OCI-LY1 (cell line): ENCODE results near the gene DNMT3A.
A peak's percentile ranks its signal among the peaks of the same experiment; 100 is the strongest.

Experiments
- H2AFZ ChIP-seq: fragments of 200-600 bp; sonication (generic), shearing (Covaris generic); 2 replicates; pipeline ENCODE4 v1.6.0; 2014; ENCODE audit warnings: antibody characterized with exemption, mild to moderate bottlenecking, low read length
- H3F3A ChIP-seq: fragments of 200-600 bp; sonication (generic), shearing (Covaris generic); 2 replicates; pipeline ENCODE4 v1.6.0; 2014; ENCODE audit warnings: mild to moderate bottlenecking, antibody characterized with exemption, low read length, moderate library complexity; ENCODE audit not compliant: insufficient read depth
- H3K27ac ChIP-seq: fragments of 200-600 bp; sonication (generic); 2 replicates; pipeline ENCODE4 v1.5.1; 2014; ENCODE audit warnings: low read length, mixed run types, mild to moderate bottlenecking, low read depth; ENCODE audit not compliant: poor library complexity, severe bottlenecking
- H3K27me3 ChIP-seq: fragments of 200-600 bp; sonication (generic); 2 replicates; pipeline ENCODE4 v1.6.0; 2014; ENCODE audit warnings: antibody characterized with exemption, mild to moderate bottlenecking, low read length, moderate library complexity; ENCODE audit not compliant: insufficient read depth
- H3K36me3 ChIP-seq: fragments of 200-600 bp; sonication (generic); 2 replicates; pipeline ENCODE4 v1.6.1; 2014; ENCODE audit warnings: mild to moderate bottlenecking, antibody characterized with exemption, low read length, moderate library complexity, mixed read lengths; ENCODE audit not compliant: insufficient read depth
- H3K4me1 ChIP-seq: fragments of 200-600 bp; sonication (generic); 2 replicates; pipeline ENCODE4 v1.5.1; 2014; ENCODE audit warnings: mild to moderate bottlenecking, low read length, moderate library complexity; ENCODE audit not compliant: insufficient read depth, severe bottlenecking
- H3K4me2 ChIP-seq: fragments of 200-600 bp; sonication (generic), shearing (Covaris generic); 2 replicates; pipeline ENCODE4 v1.6.1; 2014; ENCODE audit warnings: low read length
- H3K4me3 ChIP-seq: fragments of 200-600 bp; sonication (generic); 2 replicates; pipeline ENCODE4 v1.5.1; 2014; ENCODE audit warnings: low read length, low read depth, mild to moderate bottlenecking, mixed read lengths; ENCODE audit not compliant: poor library complexity, severe bottlenecking
- H3K79me2 ChIP-seq: fragments of 200-600 bp; shearing (Covaris generic); 2 replicates; pipeline ENCODE4 v1.6.1; 2016; ENCODE audit warnings: mixed run types, low read length, mixed read lengths; ENCODE audit not compliant: insufficient read depth
- H3K9ac ChIP-seq: fragments of 200-600 bp; sonication (generic), shearing (Covaris generic); 2 replicates; pipeline ENCODE4 v1.6.1; 2014; ENCODE audit warnings: mild to moderate bottlenecking, low read length, mixed read lengths
- H3K9me2 ChIP-seq: fragments of 200-600 bp; sonication (generic), shearing (Covaris generic); 2 replicates; pipeline ENCODE4 v1.6.1; 2014; ENCODE audit warnings: low read depth, mild to moderate bottlenecking, low read length, mixed read lengths
- H3K9me3 ChIP-seq: fragments of 200-600 bp; shearing (Covaris generic); 2 replicates; pipeline ENCODE4 v1.6.1; 2014; ENCODE audit warnings: low read length, mixed read lengths
- H4K20me1 ChIP-seq: fragments of 200-600 bp; sonication (generic), shearing (Covaris generic); 2 replicates; pipeline ENCODE4 v1.6.0; 2016; ENCODE audit warnings: mild to moderate bottlenecking, low read length; ENCODE audit not compliant: insufficient read depth
- EZH2 ChIP-seq: fragments of 200-600 bp; sonication (generic), shearing (Covaris generic); IDR thresholded peaks from 2 replicates; pipeline ENCODE4 v1.8.0; 2017; ENCODE audit warnings: borderline replicate concordance, mixed run types, mild to moderate bottlenecking, antibody characterized with exemption, low read length, moderate library complexity, mixed read lengths
- TF ChIP-seq, protein P1 (sequence below): fragments of 200-600 bp; sonication (generic), shearing (Covaris generic); IDR thresholded peaks from 2 replicates; pipeline ENCODE4 v1.5.1; 2017; ENCODE audit warnings: mild to moderate bottlenecking, antibody characterized with exemption, low read length, moderate library complexity, mixed read lengths

The DNMT3A gene

DNA sequence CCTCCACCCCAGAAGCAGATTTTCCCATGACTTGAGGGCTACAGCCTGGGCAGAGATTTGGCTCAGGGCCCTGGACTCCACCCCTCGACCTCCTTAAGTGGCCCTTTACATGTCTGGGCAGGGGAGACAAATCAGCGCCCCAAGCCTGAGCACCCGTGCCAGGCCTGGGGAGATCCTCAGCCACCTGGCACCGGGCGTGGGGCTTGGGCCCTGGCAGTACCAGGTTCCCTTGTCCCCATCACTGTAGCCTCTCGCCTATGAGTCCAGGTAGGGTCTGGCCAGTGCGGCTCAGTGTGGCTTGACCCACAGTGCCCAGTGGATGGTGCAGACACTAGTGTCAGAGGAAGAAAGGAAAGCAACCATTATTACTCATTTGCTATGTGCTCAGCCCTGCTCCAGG, 22.0 kb upstream of the DNMT3A start:
- TF ChIP-seq, protein P1, sequence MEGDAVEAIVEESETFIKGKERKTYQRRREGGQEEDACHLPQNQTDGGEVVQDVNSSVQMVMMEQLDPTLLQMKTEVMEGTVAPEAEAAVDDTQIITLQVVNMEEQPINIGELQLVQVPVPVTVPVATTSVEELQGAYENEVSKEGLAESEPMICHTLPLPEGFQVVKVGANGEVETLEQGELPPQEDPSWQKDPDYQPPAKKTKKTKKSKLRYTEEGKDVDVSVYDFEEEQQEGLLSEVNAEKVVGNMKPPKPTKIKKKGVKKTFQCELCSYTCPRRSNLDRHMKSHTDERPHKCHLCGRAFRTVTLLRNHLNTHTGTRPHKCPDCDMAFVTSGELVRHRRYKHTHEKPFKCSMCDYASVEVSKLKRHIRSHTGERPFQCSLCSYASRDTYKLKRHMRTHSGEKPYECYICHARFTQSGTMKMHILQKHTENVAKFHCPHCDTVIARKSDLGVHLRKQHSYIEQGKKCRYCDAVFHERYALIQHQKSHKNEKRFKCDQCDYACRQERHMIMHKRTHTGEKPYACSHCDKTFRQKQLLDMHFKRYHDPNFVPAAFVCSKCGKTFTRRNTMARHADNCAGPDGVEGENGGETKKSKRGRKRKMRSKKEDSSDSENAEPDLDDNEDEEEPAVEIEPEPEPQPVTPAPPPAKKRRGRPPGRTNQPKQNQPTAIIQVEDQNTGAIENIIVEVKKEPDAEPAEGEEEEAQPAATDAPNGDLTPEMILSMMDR, result no peak
- TF ChIP-seq EZH2, result no peak
- H3K4me1 ChIP-seq, result peaks cover 14% of the 10 kb centered on the region

DNA sequence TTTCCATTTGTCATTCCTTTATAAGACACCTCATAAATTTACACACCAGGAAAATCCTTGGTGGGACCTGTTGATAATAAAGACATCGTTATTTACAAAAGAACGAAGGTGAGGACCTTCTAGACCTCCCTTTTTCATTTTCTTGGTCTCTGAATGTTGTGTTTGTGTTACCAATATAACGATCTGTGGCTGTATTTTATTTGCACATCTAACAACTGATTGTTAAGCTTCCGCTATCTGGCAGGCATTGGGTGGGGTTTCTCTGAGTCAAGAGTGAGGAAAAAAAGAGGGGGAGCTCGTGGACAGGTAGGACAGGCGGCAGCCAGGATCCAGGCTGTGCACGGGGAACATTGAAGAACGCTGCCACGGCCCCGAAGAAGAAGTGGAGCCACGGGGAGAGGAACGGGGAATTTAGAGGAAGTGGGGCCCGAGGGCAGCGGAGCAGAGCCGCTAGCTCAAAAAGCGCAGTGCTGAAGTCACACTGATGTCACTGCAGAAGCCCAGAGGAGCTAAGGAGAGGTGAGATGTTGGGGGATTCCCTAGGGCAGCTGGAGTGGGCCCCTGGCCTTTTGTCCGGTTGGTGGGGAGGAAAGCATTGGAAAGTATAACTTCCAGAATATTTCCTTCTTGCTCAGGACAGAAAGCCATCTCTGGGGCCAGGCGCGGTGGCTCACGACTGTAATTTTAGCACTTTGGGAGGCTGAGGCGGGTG, 20.9 kb upstream of the DNMT3A start:
- 0 out of 2 replicates have a peak, but pooled peaks cover 3% of the 10 kb centered on the region for H3K27me3 ChIP-seq
- H3K36me3 ChIP-seq, result no peaks in the 10 kb centered on the region
- no peaks in the 10 kb centered on the region for H3K9me3 ChIP-seq
- H3K79me2 ChIP-seq, result no peaks in the 10 kb centered on the region
- H3K27ac ChIP-seq, result peak overlapping the region; percentile 52
- peak overlapping the region; percentile 58 for H3K4me3 ChIP-seq
- no peaks in the 10 kb centered on the region for H3F3A ChIP-seq
- TF ChIP-seq, protein P1, result no peak
- no peak for TF ChIP-seq EZH2
- H2AFZ ChIP-seq, result peak overlapping the region; percentile 26; the same call in 1 of the 2 replicates
- H3K9ac ChIP-seq, result peak overlapping the region; percentile 28
- peak overlapping the region; percentile 79 for H3K4me2 ChIP-seq
- H3K4me1 ChIP-seq, result peaks cover 14% of the 10 kb centered on the region
- no peaks in the 10 kb centered on the region for H3K9me2 ChIP-seq
- H4K20me1 ChIP-seq, result no peaks in the 10 kb centered on the region

More for the DNA sequence above, 22.0 kb upstream of the DNMT3A start:
- H3K9ac ChIP-seq, result no peak overlapping the region
- H2AFZ ChIP-seq, result no peak overlapping the region
- H3K9me2 ChIP-seq, result no peaks in the 10 kb centered on the region
- no peaks in the 10 kb centered on the region for H3F3A ChIP-seq
- H3K4me3 ChIP-seq, result no peak overlapping the region
- H3K4me2 ChIP-seq, result no peak overlapping the region
- 0 out of 2 replicates have a peak, but pooled peaks cover 3% of the 10 kb centered on the region for H3K27me3 ChIP-seq
- no peaks in the 10 kb centered on the region for H3K79me2 ChIP-seq
- H3K36me3 ChIP-seq, result no peaks in the 10 kb centered on the region
- H3K9me3 ChIP-seq, result no peaks in the 10 kb centered on the region
- no peak overlapping the region for H3K27ac ChIP-seq
- no peaks in the 10 kb centered on the region for H4K20me1 ChIP-seq

DNA sequence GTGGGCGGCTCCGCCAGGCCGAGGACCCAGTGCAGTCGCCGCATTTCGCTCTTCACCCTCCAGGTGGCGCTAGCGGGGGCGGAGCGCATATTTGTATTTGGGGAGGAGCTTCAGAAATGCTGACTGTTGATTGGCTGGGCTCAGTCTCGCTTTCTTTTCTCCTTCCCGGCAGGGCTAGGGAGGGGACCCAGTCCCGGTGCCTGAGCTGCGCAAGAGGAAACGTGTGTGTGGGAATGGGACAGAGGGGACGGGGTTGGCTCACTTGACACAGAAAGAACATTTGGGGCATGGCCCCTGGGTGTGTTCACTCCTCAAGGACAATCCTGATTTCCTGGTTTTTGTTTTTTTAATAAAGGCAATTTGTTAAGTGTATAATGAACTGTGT, 20.3 kb upstream of the DNMT3A start:
- Histone ChIP-seq H3F3A (no peaks in the 10 kb centered on the region), H3K9me2 (no peaks in the 10 kb centered on the region), H3K4me1 (peaks cover 14% of the 10 kb centered on the region), H2AFZ (peak overlapping the region; percentile 26; the same call in 1 of the 2 replicates), H3K9me3 (no peaks in the 10 kb centered on the region), H3K27me3 (0 out of 2 replicates have a peak, but pooled peaks cover 3% of the 10 kb centered on the region), H3K9ac (peak overlapping the region; percentile 28), H3K4me2 (peak overlapping the region; percentile 79), H3K4me3 (peak overlapping the region; percentile 58), H3K36me3 (no peaks in the 10 kb centered on the region), H4K20me1 (no peaks in the 10 kb centered on the region), H3K79me2 (no peaks in the 10 kb centered on the region), H3K27ac (peak overlapping the region; percentile 52)
- TF ChIP-seq EZH2, result no peak
- TF ChIP-seq, protein P1, result peak; percentile 88
